CD4-positive, alpha-beta memory T cell (primary cell): ENCODE measurements around the gene IL36G. TPM values are rescaled to one million over a fixed set of nuclear protein-coding genes. Genes with fewer than 3 reads are reported as not detected.

ENCODE experiments used
- CTCF ChIA-PET: fragments of 350-600 bp; sonication (Branson Sonifier 250); formaldehyde crosslinking; loops from one replicate; lab custom pipeline; 2021; ENCODE audit warnings: inconsistent platforms; ENCODE audit not compliant: partially characterized antibody; lab: Charles Lee
- POLR2A ChIA-PET: fragments of 350-600 bp; sonication (Branson Sonifier 250); formaldehyde crosslinking; loops from one replicate; lab custom pipeline; 2021; ENCODE audit not compliant: partially characterized antibody; lab: Charles Lee
- DNase-seq, 5 donors: peaks; one replicate each; pipeline versions ENCODE4 v3.0.0 to v3.0.0-alpha.2; 2020 to 2022; ENCODE audit warnings: mixed read lengths in 1 of 5
- H3K27ac ChIP-seq: one replicate; pipeline ENCODE4 v1.7.0; 2013; ENCODE audit warnings: low read depth, low read length
- H3K27me3 ChIP-seq: 2 replicates; pipeline ENCODE4 v1.7.0; 2013; ENCODE audit warnings: mild to moderate bottlenecking, low read length, moderate library complexity; ENCODE audit not compliant: insufficient read depth
- H3K36me3 ChIP-seq: 2 replicates; pipeline ENCODE4 v1.7.0; 2013; ENCODE audit warnings: mild to moderate bottlenecking, low read length, moderate library complexity; ENCODE audit not compliant: insufficient read depth
- H3K4me1 ChIP-seq: 2 replicates; pipeline ENCODE4 v1.7.0; 2013; ENCODE audit warnings: mild to moderate bottlenecking, low read length, moderate library complexity; ENCODE audit not compliant: insufficient read depth
- H3K4me3 ChIP-seq, 2 donors: one replicate each; pipeline ENCODE4 v1.7.0; 2013; ENCODE audit warnings: low read length in 2 of 2, mild to moderate bottlenecking in 1 of 2
- H3K9me3 ChIP-seq, 2 donors: one replicate each; pipeline ENCODE4 v1.7.0; 2013; ENCODE audit warnings: low read length in 2 of 2, control low read depth in 1 of 2; ENCODE audit not compliant: control insufficient read depth in 1 of 2
- H3K27ac Mint-ChIP-seq, 7 donors: one replicate each; pipeline ENCODE4 v1.8.0; 2020 to 2021; ENCODE audit warnings: mixed read lengths in 7 of 7, mild to moderate bottlenecking in 6 of 7, inconsistent platforms in 3 of 7, moderate library complexity in 3 of 7
- H3K27me3 Mint-ChIP-seq, 2 donors: one replicate each; pipeline ENCODE4 v1.8.0; 2020 to 2021; ENCODE audit warnings: mixed read lengths in 2 of 2
- H3K36me3 Mint-ChIP-seq, 2 donors: one replicate each; pipeline ENCODE4 v1.8.0; 2020 to 2021; ENCODE audit warnings: mixed read lengths in 2 of 2, inconsistent platforms in 1 of 2, mild to moderate bottlenecking in 1 of 2
- H3K4me1 Mint-ChIP-seq, 4 donors: one replicate each; pipeline ENCODE4 v1.8.0; 2020 to 2021; ENCODE audit warnings: mixed read lengths in 4 of 4, mild to moderate bottlenecking in 1 of 4
- H3K4me3 Mint-ChIP-seq, 8 donors: one replicate each; pipeline ENCODE4 v1.8.0; 2020 to 2021; ENCODE audit warnings: mixed read lengths in 8 of 8, mild to moderate bottlenecking in 7 of 8, moderate library complexity in 6 of 8, inconsistent platforms in 3 of 8
- H3K9me3 Mint-ChIP-seq, 8 donors: one replicate each; pipeline ENCODE4 v1.8.0; 2020 to 2021; ENCODE audit warnings: mixed read lengths in 8 of 8, mild to moderate bottlenecking in 5 of 8, inconsistent platforms in 3 of 8, moderate library complexity in 1 of 8
- intact Hi-C: fragments of 100-400 bp; cut with micrococcal nuclease; formaldehyde crosslinking; loops from one replicate; pipeline ENCODE4 v1.15.1; 2023
- polyA plus RNA-seq, 2 donors: library from polyadenylated mRNA; unstranded; fragments of 300-500 nt; fragmentation: Illumina TruSeq; gene quantifications; one replicate each; pipeline ENCODE4 v1.2.3, GENCODE V29; 2021
- total RNA-seq, 2 experiments: library from RNA; stranded (reverse); gene quantifications; one replicate each; pipeline ENCODE4 v1.2.3, GENCODE V29; 2021

Gene IL36G
- total and polyA plus RNA-seq, 4 experiments from 2014 or later, result not detected

DNA sequence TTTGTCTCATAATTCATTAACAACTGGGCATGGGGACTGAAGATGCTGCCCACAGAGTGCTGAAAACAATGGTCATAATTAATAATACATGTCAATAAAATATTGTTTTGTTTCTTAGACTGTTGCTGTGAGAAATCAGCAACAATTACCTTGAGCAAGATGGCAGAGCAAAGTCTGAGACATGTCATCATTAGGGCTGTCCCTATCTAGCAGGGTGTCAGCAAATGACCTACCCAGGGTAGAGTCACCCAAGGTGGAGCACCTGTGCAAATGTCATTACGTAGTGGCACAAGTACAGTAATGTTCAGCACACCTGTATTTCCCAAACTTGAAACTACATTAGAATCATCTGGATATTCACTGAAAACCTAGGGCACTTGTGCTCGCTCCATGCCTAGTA, 16.8 kb downstream of the IL36G start:
- POLR2A ChIA-PET, result interaction anchor here (1.3 kb wide), 1 partner anchor 10 kb away, joined by 3 read pairs; no protein-coding TSS in a partner anchor
- H3K4me1 Mint-ChIP-seq, result peaks cover 30 to 47% (median 37%) of the 10 kb centered on the region in 4 donors
- intact Hi-C loops, result loop anchor here (1.0 to 5.0 kb wide), 2 partner anchors 9 to 88 kb away; no protein-coding TSS in a partner anchor

DNA sequence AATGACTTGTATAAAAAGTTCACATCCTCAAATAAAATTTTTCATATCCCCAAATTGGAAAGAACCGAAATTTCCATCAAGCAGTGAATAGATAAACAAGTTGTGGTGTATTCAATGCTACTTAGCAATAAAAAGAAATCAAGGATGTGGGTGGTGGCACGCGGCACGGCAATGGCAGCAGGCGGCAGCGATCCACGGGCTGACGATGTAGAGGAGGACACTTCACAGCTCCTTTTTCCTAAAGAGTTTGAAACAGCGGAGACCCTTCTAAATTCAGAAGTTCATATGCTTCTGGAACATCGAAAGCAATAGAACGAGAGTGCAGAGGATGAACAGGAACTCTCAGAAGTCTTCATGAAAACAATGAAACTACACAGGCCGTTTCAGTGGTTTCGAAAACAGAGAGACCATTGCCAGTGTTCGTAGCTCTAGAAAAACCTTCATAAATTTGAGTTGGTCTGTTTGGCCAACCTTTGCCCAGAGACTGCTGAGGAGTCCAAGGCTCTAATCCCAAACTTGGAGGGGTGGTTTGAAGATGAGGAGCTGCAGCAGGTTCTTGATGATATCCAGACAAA, 17.6 kb downstream of the IL36G start:
- Mint-ChIP-seq H3K27me3 (peaks cover 0 to 1% of the 10 kb centered on the region in 2 donors), H3K27ac (peak overlapping the region; percentile 82 to 96 (median 95)), H3K36me3 (peaks cover 10 to 14% of the 10 kb centered on the region in 2 donors), H3K9me3 (peaks cover 2 to 48% (median 37%) of the 10 kb centered on the region in 8 donors), H3K4me3 (peak overlapping the region; percentile 38 to 88 (median 81)), H3K4me1 (peaks cover 30 to 47% (median 38%) of the 10 kb centered on the region in 4 donors)
- H3K27ac ChIP-seq, result peak overlapping the region; percentile 47
- H3K9me3 ChIP-seq, result peaks cover 0 to 11% of the 10 kb centered on the region in 2 donors
- H3K36me3 ChIP-seq, result no peaks in the 10 kb centered on the region
- intact Hi-C loops, result loop anchor here (1.0 to 5.0 kb wide), 2 partner anchors 10 to 87 kb away; no protein-coding TSS in a partner anchor
- DNase-seq, result peak in 4 of 5 donors; percentile 16 to 40 (median 30)
- H3K27me3 ChIP-seq, result no peaks in the 10 kb centered on the region
- POLR2A ChIA-PET, result interaction anchor here (1.0 to 1.8 kb wide), 2 partner anchors 10 to 179 kb away, joined by 4 to 10 read pairs; partner anchors contain the start of gene PSD4
- peak overlapping the region in 1 of 2 donors; percentile 21 for H3K4me3 ChIP-seq
- H3K4me1 ChIP-seq, result peaks cover 41% of the 10 kb centered on the region
- CTCF ChIA-PET, result interaction anchor here (1.0 to 1.5 kb wide), 3 partner anchors 9 to 143 kb away, joined by 3 to 4 read pairs (median 3); no protein-coding TSS in a partner anchor

More for the DNA sequence above, 16.8 kb downstream of the IL36G start:
- peaks cover 2 to 48% (median 37%) of the 10 kb centered on the region in 8 donors for H3K9me3 Mint-ChIP-seq
- Histone ChIP-seq H3K27me3 (no peaks in the 10 kb centered on the region), H3K4me1 (peaks cover 41% of the 10 kb centered on the region), H3K9me3 (peaks cover 0 to 4% of the 10 kb centered on the region in 2 donors), H3K36me3 (no peaks in the 10 kb centered on the region), H3K27ac (no peak overlapping the region), H3K4me3 (no peak overlapping the region)
- CTCF ChIA-PET, result no interaction called here
- peak overlapping the region in 3 of 8 donors; percentile 3 to 88 (median 81) for H3K4me3 Mint-ChIP-seq
- peak overlapping the region in 5 of 7 donors; percentile 48 to 96 (median 84) for H3K27ac Mint-ChIP-seq
- peaks cover 0 to 1% of the 10 kb centered on the region in 2 donors for H3K27me3 Mint-ChIP-seq
- no peak for DNase-seq
- H3K36me3 Mint-ChIP-seq, result peaks cover 7 to 13% of the 10 kb centered on the region in 2 donors

DNA sequence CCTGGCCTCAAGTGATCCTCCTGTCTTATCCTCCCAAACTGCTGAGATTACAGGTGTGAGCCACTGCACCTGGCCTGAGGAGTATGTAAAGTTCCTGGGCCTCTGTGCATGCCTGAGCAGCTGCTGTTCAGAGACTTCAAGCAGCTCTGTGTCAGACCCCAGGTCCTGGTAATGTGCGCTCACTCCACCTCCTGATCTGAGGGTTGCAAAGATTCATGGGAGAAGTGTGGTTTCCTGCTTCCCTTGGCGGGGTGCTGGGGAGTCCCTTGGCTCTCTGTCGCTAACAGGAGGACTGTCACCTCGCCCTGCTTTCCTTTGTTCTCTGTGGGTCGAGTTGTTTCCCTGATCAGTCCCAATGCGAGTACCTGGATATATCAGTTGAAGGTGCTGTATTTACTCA, 18.8 kb downstream of the IL36G start:
- Mint-ChIP-seq H3K36me3 (peaks cover 18 to 25% of the 10 kb centered on the region in 2 donors), H3K4me1 (peaks cover 30 to 47% (median 38%) of the 10 kb centered on the region in 4 donors), H3K9me3 (peaks cover 2 to 48% (median 41%) of the 10 kb centered on the region in 8 donors), H3K27ac (peak overlapping the region; percentile 82 to 95 (median 92)), H3K27me3 (peaks cover 0 to 1% of the 10 kb centered on the region in 2 donors), H3K4me3 (peak overlapping the region; percentile 5 to 85 (median 68))
- intact Hi-C loops, result loop anchor here (5.0 kb wide), 1 partner anchor 86 kb away; no protein-coding TSS in a partner anchor
- Histone ChIP-seq H3K4me1 (peaks cover 41% of the 10 kb centered on the region), H3K36me3 (no peaks in the 10 kb centered on the region), H3K9me3 (peaks cover 0 to 18% of the 10 kb centered on the region in 2 donors), H3K27ac (peak overlapping the region; percentile 42), H3K27me3 (no peaks in the 10 kb centered on the region), H3K4me3 (peak overlapping the region in 1 of 2 donors; percentile 13)
- CTCF ChIA-PET, result interaction anchor here (1.5 kb wide), 1 partner anchor 10 kb away, joined by 3 read pairs; no protein-coding TSS in a partner anchor
- POLR2A ChIA-PET, result interaction anchor here (0.7 to 1.8 kb wide), 4 partner anchors 11 to 178 kb away, joined by 3 to 10 read pairs (median 3); partner anchors contain the start of gene PSD4
- peak; percentile 83 to 92 (median 85) for DNase-seq

DNA sequence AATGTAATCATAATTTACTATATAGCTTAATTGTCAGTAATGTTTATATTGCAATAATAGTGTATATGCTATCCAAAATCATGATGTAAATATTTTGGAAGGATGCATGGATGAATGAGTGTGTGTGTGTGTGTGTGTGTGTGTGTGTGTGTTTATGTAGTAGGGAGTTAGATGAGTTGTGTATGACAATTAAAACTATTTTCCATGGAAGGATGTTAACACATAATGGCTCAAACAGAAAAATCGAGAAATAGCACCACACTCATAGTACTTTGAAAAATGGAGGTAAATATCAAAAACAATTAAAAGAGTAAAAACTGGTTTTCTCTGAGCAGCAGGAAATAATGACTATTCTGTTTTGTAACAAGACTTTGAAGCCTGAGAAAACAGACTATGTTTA, 19.3 kb downstream of the IL36G start:
- H3K27me3 Mint-ChIP-seq, result peaks cover 0 to 1% of the 10 kb centered on the region in 2 donors
- peak in 1 of 5 donors; percentile 1 for DNase-seq
- ChIA-PET POLR2A (interaction anchor here (0.7 to 1.4 kb wide), 3 partner anchors 12 to 49 kb away, joined by 3 read pairs; no protein-coding TSS in a partner anchor), CTCF (no interaction called here)
- peaks cover 2 to 45% (median 38%) of the 10 kb centered on the region in 8 donors for H3K9me3 Mint-ChIP-seq
- H3K4me3 Mint-ChIP-seq, result peak overlapping the region; percentile 5 to 85 (median 66)
- H3K27ac Mint-ChIP-seq, result peak overlapping the region; percentile 82 to 95 (median 92)
- Histone ChIP-seq H3K36me3 (no peaks in the 10 kb centered on the region), H3K4me1 (peaks cover 41% of the 10 kb centered on the region), H3K27ac (peak overlapping the region; percentile 42), H3K9me3 (peaks cover 0 to 18% of the 10 kb centered on the region in 2 donors), H3K27me3 (no peaks in the 10 kb centered on the region), H3K4me3 (peak overlapping the region in 1 of 2 donors; percentile 13)
- peaks cover 30 to 47% (median 38%) of the 10 kb centered on the region in 4 donors for H3K4me1 Mint-ChIP-seq
- H3K36me3 Mint-ChIP-seq, result peaks cover 18 to 23% of the 10 kb centered on the region in 2 donors
- intact Hi-C loops, result loop anchor here (5.0 kb wide), 1 partner anchor 85 kb away; no protein-coding TSS in a partner anchor

DNA sequence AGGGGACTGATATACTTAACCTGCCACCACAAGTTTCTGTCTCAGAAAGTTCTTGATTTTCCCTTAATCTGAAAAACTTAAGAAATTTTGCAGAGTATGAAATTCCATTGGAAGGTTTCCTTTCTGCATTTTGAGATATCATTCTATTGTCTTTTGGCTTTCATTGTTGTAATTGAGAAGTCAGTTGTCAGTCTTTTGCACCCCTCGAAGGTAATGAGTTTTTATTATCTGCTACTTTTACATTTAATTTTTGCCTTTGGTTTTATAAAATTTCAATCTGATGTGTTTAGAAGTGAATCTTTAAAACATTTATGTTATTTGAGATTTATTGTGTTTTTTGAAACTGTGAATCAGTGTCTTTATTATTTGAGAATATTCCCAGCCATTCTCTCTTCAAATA, 22.6 kb downstream of the IL36G start:
- no peak overlapping the region for H3K4me3 Mint-ChIP-seq
- H3K9me3 Mint-ChIP-seq, result peaks cover 2 to 37% (median 26%) of the 10 kb centered on the region in 8 donors
- Histone ChIP-seq H3K36me3 (no peaks in the 10 kb centered on the region), H3K27ac (no peak overlapping the region), H3K4me1 (peaks cover 24% of the 10 kb centered on the region), H3K9me3 (peaks cover 0 to 18% of the 10 kb centered on the region in 2 donors), H3K4me3 (no peak overlapping the region), H3K27me3 (no peaks in the 10 kb centered on the region)
- H3K4me1 Mint-ChIP-seq, result peaks cover 19 to 29% (median 25%) of the 10 kb centered on the region in 4 donors
- peaks cover 16 to 18% of the 10 kb centered on the region in 2 donors for H3K36me3 Mint-ChIP-seq
- CTCF ChIA-PET, result no interaction called here
- POLR2A ChIA-PET, result no interaction called here
- no peak overlapping the region for H3K27ac Mint-ChIP-seq
- intact Hi-C loops, result no loop called here
- no peak for DNase-seq
- peaks cover 0 to 1% of the 10 kb centered on the region in 2 donors for H3K27me3 Mint-ChIP-seq

DNA sequence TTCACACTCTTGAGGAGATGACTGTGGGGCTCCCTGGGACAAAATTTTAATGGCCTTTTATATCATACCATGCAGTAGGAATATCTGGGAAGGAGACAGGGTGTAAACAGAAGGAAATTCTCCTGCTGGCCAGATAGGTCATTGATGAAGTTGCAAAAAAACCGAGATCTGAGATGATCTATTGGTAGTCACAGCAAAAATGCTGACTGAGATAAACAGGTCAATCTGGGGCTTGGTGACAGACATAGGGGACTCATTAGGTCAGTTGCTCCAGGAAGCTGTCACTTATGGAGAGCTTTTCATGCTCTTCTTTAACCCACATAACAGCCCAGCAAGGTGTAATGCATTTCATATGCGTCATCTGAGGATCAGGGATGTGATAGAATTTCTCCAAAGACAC, 24.9 kb downstream of the IL36G start:
- H3K27me3 Mint-ChIP-seq, result peaks cover 0 to 1% of the 10 kb centered on the region in 2 donors
- Histone ChIP-seq H3K4me1 (peaks cover 1% of the 10 kb centered on the region), H3K27me3 (no peaks in the 10 kb centered on the region), H3K4me3 (no peak overlapping the region), H3K36me3 (no peaks in the 10 kb centered on the region), H3K9me3 (peaks cover 0 to 18% of the 10 kb centered on the region in 2 donors), H3K27ac (no peak overlapping the region)
- no peak overlapping the region for H3K4me3 Mint-ChIP-seq
- peaks cover 16 to 18% of the 10 kb centered on the region in 2 donors for H3K36me3 Mint-ChIP-seq
- H3K27ac Mint-ChIP-seq, result no peak overlapping the region
- DNase-seq, result no peak
- intact Hi-C loops, result no loop called here
- peaks cover 2 to 37% (median 25%) of the 10 kb centered on the region in 8 donors for H3K9me3 Mint-ChIP-seq
- ChIA-PET POLR2A (no interaction called here), CTCF (no interaction called here)
- peaks cover 3 to 7% (median 4%) of the 10 kb centered on the region in 4 donors for H3K4me1 Mint-ChIP-seq
